Ishikawa (cell line): Measurements from ENCODE around the gene ZNF862.
A peak's percentile ranks its signal among the peaks of the same experiment; 100 is the strongest.

Source experiments
- CEBPB ChIP-seq: IDR thresholded peaks from 2 replicates; pipeline ENCODE4 v1.6.1; 2012
- CREB1 ChIP-seq: IDR thresholded peaks from 2 replicates; pipeline ENCODE4 v1.6.1; 2012; ENCODE audit warnings: low read depth
- EGR1 ChIP-seq: IDR thresholded peaks from 2 replicates; pipeline ENCODE4 v1.6.1; 2012
- EP300 ChIP-seq: IDR thresholded peaks from 2 replicates; pipeline ENCODE4 v1.6.1; 2012; ENCODE audit warnings: borderline replicate concordance
- FOXM1 ChIP-seq: IDR thresholded peaks from 2 replicates; pipeline ENCODE4 v1.6.1; 2012; ENCODE audit warnings: low read depth, borderline replicate concordance
- MAX ChIP-seq: IDR thresholded peaks from 2 replicates; pipeline ENCODE4 v1.6.1; 2012
- NFIC ChIP-seq: IDR thresholded peaks from 2 replicates; pipeline ENCODE4 v1.6.1; 2012
- RAD21 ChIP-seq: IDR thresholded peaks from 2 replicates; pipeline ENCODE4 v1.6.1; 2012; ENCODE audit warnings: low read depth
- REST ChIP-seq: IDR thresholded peaks from 2 replicates; pipeline ENCODE4 v1.6.1; 2012; ENCODE audit warnings: low read depth, mild to moderate bottlenecking
- TAF1 ChIP-seq: IDR thresholded peaks from 2 replicates; pipeline ENCODE4 v1.6.1; 2012; ENCODE audit warnings: low read depth, mild to moderate bottlenecking
- TCF12 ChIP-seq: IDR thresholded peaks from 2 replicates; pipeline ENCODE4 v1.6.1; 2012; ENCODE audit warnings: low read depth
- TEAD4 ChIP-seq: IDR thresholded peaks from 2 replicates; pipeline ENCODE4 v1.6.1; 2012
- USF1 ChIP-seq: IDR thresholded peaks from 2 replicates; pipeline ENCODE4 v1.6.1; 2012
- YY1 ChIP-seq: IDR thresholded peaks from 2 replicates; pipeline ENCODE4 v1.6.1; 2012; ENCODE audit warnings: low read depth
- ZBTB7A ChIP-seq: IDR thresholded peaks from 2 replicates; pipeline ENCODE4 v1.6.1; 2012; ENCODE audit warnings: low read depth

The ZNF862 gene

GRCh38 chr7:149808311-149808710 is 29.9 kb upstream of the ZNF862 start:
- TF ChIP-seq MAX (no peak), EGR1 (no peak), YY1 (no peak), RAD21 (no peak), REST (no peak), ZBTB7A (no peak), CEBPB (no peak), TAF1 (no peak), CREB1 (no peak), FOXM1 (no peak), USF1 (no peak), NFIC (no peak), TEAD4 (no peak), TCF12 (no peak), EP300 (no peak)

GRCh38 chr7:149809215-149809614 is 29.0 kb upstream of the ZNF862 start:
- TF ChIP-seq TCF12 (no peak), FOXM1 (no peak), ZBTB7A (no peak), MAX (no peak), EP300 (no peak), USF1 (no peak), EGR1 (no peak), RAD21 (no peak), CREB1 (no peak), NFIC (no peak), CEBPB (no peak), TEAD4 (no peak), YY1 (no peak), TAF1 (no peak), REST (no peak)

GRCh38 chr7:149811221-149811620 is 27.0 kb upstream of the ZNF862 start:
- peak; percentile 32; the same call in 1 of the 2 replicates for TF ChIP-seq RAD21
- no peak for TF ChIP-seq TCF12
- TF ChIP-seq USF1, result no peak
- TF ChIP-seq MAX, result no peak
- TF ChIP-seq EP300, result no peak

GRCh38 chr7:149811831-149812490 is 26.2 kb upstream of the ZNF862 start:
- TF ChIP-seq TCF12 (no peak), REST (no peak), FOXM1 (no peak), TEAD4 (no peak), MAX (no peak)
